ENCODE results near the gene ARHGAP18. TPM values are rescaled to one million over a fixed set of nuclear protein-coding genes. Genes with fewer than 3 reads are reported as not detected.

The ARHGAP18 gene
- polyA plus RNA-seq, 1 of the 3 experiments (the other 2 are of a cell fraction): 25.0 TPM

DNA sequence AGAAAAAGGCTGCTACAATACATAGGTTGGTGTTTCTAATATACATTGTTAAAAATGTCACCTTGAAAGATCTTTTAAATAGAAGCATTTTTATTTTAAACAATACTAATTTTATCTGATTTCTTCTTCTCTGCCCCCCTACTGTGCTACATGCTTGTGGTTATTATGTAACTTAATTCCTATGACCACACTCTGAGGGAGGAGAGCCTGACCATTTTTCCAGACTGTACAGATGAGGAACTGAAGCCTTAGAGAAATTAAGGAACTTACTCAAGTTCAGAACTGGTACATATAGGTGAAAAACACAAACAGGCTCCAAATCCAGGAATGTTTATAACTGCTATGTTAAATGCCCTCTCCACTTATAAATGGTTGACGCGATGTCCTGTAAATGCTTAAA, 43.4 kb upstream of the ARHGAP18 start:
- CTCF ChIA-PET: no interaction called here
- H3K4me2 ChIP-seq: no peak overlapping the region; the same call in 1 of the 2 replicates
- POLR2A ChIA-PET: no interaction called here
- no peaks in the 10 kb centered on the region for H3K79me2 ChIP-seq (ENCODE audit: insufficient read depth)
- peaks cover 0 to 52% of the 10 kb centered on the region in 2 experiments; a peak in 3 of 4 replicates for H3K4me1 ChIP-seq (ENCODE audit: control insufficient read depth in 1 of 2, insufficient read depth in 2 of 2, low read depth in 1 of 2, low read length in 1 of 2)
- no peaks in the 10 kb centered on the region for H4K20me1 ChIP-seq (ENCODE audit: insufficient read depth)
- H3K9me3 ChIP-seq: no peaks in the 10 kb centered on the region
- H3K27ac ChIP-seq (ENCODE audit: low read depth in 2 of 2, low read length in 1 of 2): peak overlapping the region in 1 of 2 experiments; percentile 96; a peak in 1 of 4 replicates
- H3F3A ChIP-seq (replicated peaks; ENCODE audit: insufficient read depth): peaks cover 47% of the 10 kb centered on the region
- WGBS (ENCODE audit: low lambda C conversion rate): 100% methylated on average over 2 of the region's 2 CpGs
- H2AFZ ChIP-seq (ENCODE audit: low read depth): peak overlapping the region; percentile 53; the same call in 1 of the 2 replicates
- H3K36me3 ChIP-seq (replicated peaks in 1 of 2; ENCODE audit: control insufficient read depth in 1 of 2, insufficient read depth in 2 of 2, low read length in 1 of 2): no peaks in the 10 kb centered on the region
- H3K4me3 ChIP-seq (ENCODE audit: low read depth in 2 of 2, low read length in 1 of 2): no peak overlapping the region
- H3K9me2 ChIP-seq: no peaks in the 10 kb centered on the region
- no peaks in the 10 kb centered on the region for H3K27me3 ChIP-seq (ENCODE audit: insufficient read depth)
- no peak for DNase-seq
- H3K9ac ChIP-seq: no peak overlapping the region
- TF ChIP-seq MEF2A (IDR thresholded peaks at IDR 0.05; ENCODE audit: borderline replicate concordance, low read depth) (no peak), YY1 (IDR thresholded peaks at IDR 0.05; ENCODE audit: low read depth) (no peak), EP300 (IDR thresholded peaks at IDR 0.05; ENCODE audit: borderline replicate concordance in 1 of 2, low read depth in 1 of 2, low read length in 1 of 2) (peak in 1 of 2 experiments; percentile 52; a peak in 1 of 4 replicates), TCF12 (IDR thresholded peaks at IDR 0.05) (peak; percentile 54; the same call in 1 of the 2 replicates), JUND (IDR thresholded peaks at IDR 0.05) (0 out of 2 replicates have a peak, but pooled peaks have one; percentile 12), FOSL2 (IDR thresholded peaks at IDR 0.05; ENCODE audit: borderline replicate concordance, low read depth) (peak; percentile 8; the same call in 1 of the 2 replicates)

DNA sequence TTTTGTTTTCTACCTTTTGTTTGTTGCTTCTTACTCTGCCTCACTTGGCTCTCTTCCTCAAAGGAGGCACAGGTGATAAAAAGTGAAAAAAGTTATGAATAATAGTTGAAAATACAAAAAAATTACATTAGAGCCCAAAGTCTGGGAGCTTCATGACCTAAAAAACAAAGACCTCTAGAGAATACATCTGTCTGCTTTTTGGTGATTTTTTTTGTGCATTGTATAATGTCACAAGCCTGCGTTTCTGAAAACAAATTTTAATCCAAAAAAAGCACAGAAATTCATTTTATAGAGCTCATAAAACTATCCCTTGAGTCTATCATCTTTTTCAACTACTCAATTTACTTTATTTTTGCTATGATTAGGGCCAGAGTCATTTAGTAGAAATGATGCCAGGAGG, 41.4 kb upstream of the ARHGAP18 start:
- ChIA-PET POLR2A (no interaction called here), CTCF (no interaction called here)
- 29% methylated on average over 1 of the region's 1 CpG for WGBS (ENCODE audit: low lambda C conversion rate)
- no peaks in the 10 kb centered on the region for H3K79me2 ChIP-seq (ENCODE audit: insufficient read depth)
- H4K20me1 ChIP-seq (ENCODE audit: insufficient read depth): no peaks in the 10 kb centered on the region
- no peaks in the 10 kb centered on the region for H3K27me3 ChIP-seq (ENCODE audit: insufficient read depth)
- H3K9ac ChIP-seq: peak overlapping the region; percentile 21; the same call in 1 of the 2 replicates
- peaks cover 53% of the 10 kb centered on the region for H3F3A ChIP-seq (replicated peaks; ENCODE audit: insufficient read depth)
- no peak for TF ChIP-seq FOXJ3 (CRISPR knock-in tag; IDR thresholded peaks at IDR 0.05)
- TF ChIP-seq, protein P1, sequence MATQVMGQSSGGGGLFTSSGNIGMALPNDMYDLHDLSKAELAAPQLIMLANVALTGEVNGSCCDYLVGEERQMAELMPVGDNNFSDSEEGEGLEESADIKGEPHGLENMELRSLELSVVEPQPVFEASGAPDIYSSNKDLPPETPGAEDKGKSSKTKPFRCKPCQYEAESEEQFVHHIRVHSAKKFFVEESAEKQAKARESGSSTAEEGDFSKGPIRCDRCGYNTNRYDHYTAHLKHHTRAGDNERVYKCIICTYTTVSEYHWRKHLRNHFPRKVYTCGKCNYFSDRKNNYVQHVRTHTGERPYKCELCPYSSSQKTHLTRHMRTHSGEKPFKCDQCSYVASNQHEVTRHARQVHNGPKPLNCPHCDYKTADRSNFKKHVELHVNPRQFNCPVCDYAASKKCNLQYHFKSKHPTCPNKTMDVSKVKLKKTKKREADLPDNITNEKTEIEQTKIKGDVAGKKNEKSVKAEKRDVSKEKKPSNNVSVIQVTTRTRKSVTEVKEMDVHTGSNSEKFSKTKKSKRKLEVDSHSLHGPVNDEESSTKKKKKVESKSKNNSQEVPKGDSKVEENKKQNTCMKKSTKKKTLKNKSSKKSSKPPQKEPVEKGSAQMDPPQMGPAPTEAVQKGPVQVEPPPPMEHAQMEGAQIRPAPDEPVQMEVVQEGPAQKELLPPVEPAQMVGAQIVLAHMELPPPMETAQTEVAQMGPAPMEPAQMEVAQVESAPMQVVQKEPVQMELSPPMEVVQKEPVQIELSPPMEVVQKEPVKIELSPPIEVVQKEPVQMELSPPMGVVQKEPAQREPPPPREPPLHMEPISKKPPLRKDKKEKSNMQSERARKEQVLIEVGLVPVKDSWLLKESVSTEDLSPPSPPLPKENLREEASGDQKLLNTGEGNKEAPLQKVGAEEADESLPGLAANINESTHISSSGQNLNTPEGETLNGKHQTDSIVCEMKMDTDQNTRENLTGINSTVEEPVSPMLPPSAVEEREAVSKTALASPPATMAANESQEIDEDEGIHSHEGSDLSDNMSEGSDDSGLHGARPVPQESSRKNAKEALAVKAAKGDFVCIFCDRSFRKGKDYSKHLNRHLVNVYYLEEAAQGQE (IDR thresholded peaks at IDR 0.05; ENCODE audit: low read depth, low read length): no peak
- 0 out of 2 replicates have a peak overlapping the region, but pooled peaks have one; percentile 22 for H3K4me2 ChIP-seq
- no peaks in the 10 kb centered on the region for H3K9me2 ChIP-seq
- DNase-seq: no peak
- H3K4me3 ChIP-seq (ENCODE audit: low read depth in 2 of 2, low read length in 1 of 2): no peak overlapping the region
- H2AFZ ChIP-seq (ENCODE audit: low read depth): 0 out of 2 replicates have a peak overlapping the region, but pooled peaks have one; percentile 15
- H3K36me3 ChIP-seq (replicated peaks in 1 of 2; ENCODE audit: control insufficient read depth in 1 of 2, insufficient read depth in 2 of 2, low read length in 1 of 2): no peaks in the 10 kb centered on the region
- H3K4me1 ChIP-seq (ENCODE audit: control insufficient read depth in 1 of 2, insufficient read depth in 2 of 2, low read depth in 1 of 2, low read length in 1 of 2): peaks cover 0 to 57% of the 10 kb centered on the region in 2 experiments; a peak in 3 of 4 replicates
- peak overlapping the region in 1 of 2 experiments; percentile 96; a peak in 3 of 4 replicates for H3K27ac ChIP-seq (ENCODE audit: low read depth in 2 of 2, low read length in 1 of 2)
- H3K9me3 ChIP-seq: no peaks in the 10 kb centered on the region

Data from SK-N-SH (cell line).